ENCODE results near the gene MACROD2.
"Not testable (repeated sequence)": the region's sequence is repeated elsewhere in the genome, so short reads cannot be mapped to it uniquely, and the experiment has no call there.

MACROD2 gene

GRCh38 chr20:14972256-14972655, 976.9 kb downstream of the MACROD2 start:
- DNase-seq (ENCODE audit: low read depth in 4 of 4, low spot score in 1 of 4), result no peak

- no peak for DNase-seq (ENCODE audit: low read depth in 4 of 4, low spot score in 1 of 4)
Measured at GRCh38 chr20:14972690-14973089, 977.4 kb downstream of the MACROD2 start.

GRCh38 chr20:14979453-14979986, 984.2 kb downstream of the MACROD2 start:
- DNase-seq (ENCODE audit: low read depth in 4 of 4, low spot score in 1 of 4), result no peak

- not testable (repeated sequence) for DNase-seq (ENCODE audit: low read depth in 4 of 4, low spot score in 1 of 4)
Measured at GRCh38 chr20:14981486-14981885, 986.2 kb downstream of the MACROD2 start.

- not testable (repeated sequence) for DNase-seq (ENCODE audit: low read depth in 4 of 4, low spot score in 1 of 4)
Measured at GRCh38 chr20:14982324-14982723, 987.0 kb downstream of the MACROD2 start.

GRCh38 chr20:14984305-14984704, 989.0 kb downstream of the MACROD2 start:
- no peak for DNase-seq (ENCODE audit: low read depth in 4 of 4, low spot score in 1 of 4)

GRCh38 chr20:14984768-14985622, 989.7 kb downstream of the MACROD2 start:
- no peak for DNase-seq (ENCODE audit: low read depth in 4 of 4, low spot score in 1 of 4)

- no peak for DNase-seq (ENCODE audit: low read depth in 4 of 4, low spot score in 1 of 4)
Measured at GRCh38 chr20:14986026-14986655, 990.8 kb downstream of the MACROD2 start.

GRCh38 chr20:14986656-14987055, 991.3 kb downstream of the MACROD2 start:
- no peak for DNase-seq (ENCODE audit: low read depth in 4 of 4, low spot score in 1 of 4)

- DNase-seq (ENCODE audit: low read depth in 4 of 4, low spot score in 1 of 4), result no peak
Measured at GRCh38 chr20:14989535-14990290, 994.4 kb downstream of the MACROD2 start.

GRCh38 chr20:14991023-14991422, 995.7 kb downstream of the MACROD2 start:
- DNase-seq (ENCODE audit: low read depth in 4 of 4, low spot score in 1 of 4), result no peak

- no peak for DNase-seq (ENCODE audit: low read depth in 4 of 4, low spot score in 1 of 4)
Measured at GRCh38 chr20:14992153-14992552, 996.8 kb downstream of the MACROD2 start.

GRCh38 chr20:14992961-14993360, 997.6 kb downstream of the MACROD2 start:
- DNase-seq (ENCODE audit: low read depth in 4 of 4, low spot score in 1 of 4), result no peak

GRCh38 chr20:14996883-14997672, 1001.8 kb downstream of the MACROD2 start:
- DNase-seq (ENCODE audit: low read depth in 4 of 4, low spot score in 1 of 4), result no peak

- DNase-seq (ENCODE audit: low read depth in 4 of 4, low spot score in 1 of 4), result no peak
Measured at GRCh38 chr20:14997791-14998190, 1002.5 kb downstream of the MACROD2 start.

- DNase-seq (ENCODE audit: low read depth in 4 of 4, low spot score in 1 of 4), result no peak
Measured at GRCh38 chr20:15005300-15005986, 1010.1 kb downstream of the MACROD2 start.

- DNase-seq (ENCODE audit: low read depth in 4 of 4, low spot score in 1 of 4), result no peak
Measured at GRCh38 chr20:15011631-15012030, 1016.3 kb downstream of the MACROD2 start.

- DNase-seq (ENCODE audit: low read depth in 4 of 4, low spot score in 1 of 4), result no peak
Measured at GRCh38 chr20:15012566-15012965, 1017.2 kb downstream of the MACROD2 start.

- DNase-seq (ENCODE audit: low read depth in 4 of 4, low spot score in 1 of 4), result not testable (repeated sequence)
Measured at GRCh38 chr20:15016875-15017274, 1021.6 kb downstream of the MACROD2 start.

- DNase-seq (ENCODE audit: low read depth in 4 of 4, low spot score in 1 of 4), result no peak
Measured at GRCh38 chr20:15018966-15019365, 1023.6 kb downstream of the MACROD2 start.
